ENCODE data around the gene KMO. TPM values are rescaled to one million over a fixed set of nuclear protein-coding genes. Genes with fewer than 3 reads are reported as not detected.

The KMO gene
- total RNA-seq, 1 experiment from 2014 or later, result not detected

DNA sequence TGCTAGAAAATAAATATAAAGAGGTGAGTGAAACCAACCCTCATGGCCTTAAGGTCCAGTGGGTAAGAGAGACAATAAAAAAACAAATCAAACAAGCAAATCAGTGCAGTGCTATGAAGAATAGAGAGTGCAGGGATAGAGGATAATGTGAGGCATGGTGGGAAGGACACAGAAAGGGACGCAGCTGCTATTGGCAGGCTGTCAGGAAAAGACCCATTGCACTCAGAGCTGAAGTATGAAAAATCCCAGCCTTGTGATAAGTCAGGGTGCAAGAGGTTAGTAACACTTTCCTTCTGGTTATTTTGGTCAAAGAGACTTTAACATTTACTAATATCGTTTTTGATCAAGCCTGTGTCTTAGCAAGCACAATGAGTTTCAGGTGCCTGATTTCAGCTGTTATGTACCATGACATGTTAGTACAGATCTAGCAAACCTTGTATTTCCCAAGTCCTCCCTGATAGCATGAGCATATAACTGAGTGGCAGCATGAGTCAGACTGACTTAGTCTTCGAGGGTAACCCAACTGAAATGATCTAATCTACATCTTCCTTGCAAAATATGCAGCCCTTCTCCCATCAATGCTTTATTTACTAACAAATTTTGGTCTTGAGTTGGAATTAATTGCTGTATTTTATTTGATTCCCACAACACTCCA lies 76.3 kb downstream of the KMO start:
- no peak for DNase-seq (ENCODE audit: low spot score)
- POLR2A ChIA-PET, result no interaction called here
- no peaks in the 10 kb centered on the region for H3K27me3 Mint-ChIP-seq (ENCODE audit: low read depth)
- no peak for TF ChIP-seq NR3C1 (CRISPR knock-in tag; conservative IDR thresholded peaks at IDR 0.05; ENCODE audit: low read depth)
- no peak for TF ChIP-seq IRF2 (CRISPR knock-in tag; IDR thresholded peaks at IDR 0.05; ENCODE audit: borderline replicate concordance, low read depth)
- TF ChIP-seq ZNF671 (CRISPR knock-in tag; IDR thresholded peaks at IDR 0.05), result no peak
- TF ChIP-seq NFYB (CRISPR knock-in tag; conservative IDR thresholded peaks at IDR 0.05; ENCODE audit: low read depth), result no peak
- TF ChIP-seq TP53 (CRISPR knock-in tag; IDR thresholded peaks at IDR 0.05), result no peak
- CTCF ChIA-PET, result no interaction called here
- H3K4me3 Mint-ChIP-seq, result no peak overlapping the region
- H3K36me3 Mint-ChIP-seq, result no peaks in the 10 kb centered on the region
- H3K27ac Mint-ChIP-seq, result no peak overlapping the region
- no peak for ATAC-seq
- no peaks in the 10 kb centered on the region for H3K9me3 Mint-ChIP-seq
- no peaks in the 10 kb centered on the region for H3K4me1 Mint-ChIP-seq

DNA sequence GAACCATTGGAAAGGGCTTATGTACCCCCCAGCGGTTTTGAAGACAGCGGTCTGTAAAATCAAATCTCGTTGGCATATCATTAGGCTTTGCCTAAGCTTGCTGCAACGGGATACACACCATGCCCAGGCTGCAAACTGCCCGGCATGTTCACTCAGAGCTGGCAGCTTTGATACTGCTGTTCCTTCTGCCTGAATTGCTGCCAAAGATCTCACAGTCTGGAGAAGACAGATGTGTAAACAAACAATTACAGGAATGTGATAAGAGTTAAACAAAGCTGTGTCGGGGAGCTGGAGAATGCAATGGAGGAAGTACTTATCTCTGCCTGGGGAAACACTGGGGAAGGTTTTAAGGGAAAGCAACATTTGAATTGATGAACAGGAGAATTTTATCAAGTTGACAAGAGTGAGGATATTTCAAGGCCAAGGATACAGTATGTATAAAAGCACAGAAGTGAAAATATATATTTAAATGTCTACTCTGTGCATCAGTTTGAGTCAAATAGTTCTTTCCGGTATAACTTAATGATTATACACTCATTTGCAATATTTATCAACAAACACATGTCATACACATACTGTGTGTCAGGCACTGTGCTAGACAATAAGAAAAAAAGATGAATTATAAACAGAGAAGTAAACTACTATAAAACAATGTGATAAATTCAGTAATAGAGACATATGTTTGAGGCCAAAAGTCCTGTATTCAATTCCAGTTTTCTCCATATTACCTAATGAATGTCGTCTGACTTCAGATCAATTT lies 78.1 kb downstream of the KMO start:
- no peak for TF ChIP-seq GABPB1 (CRISPR knock-in tag; IDR thresholded peaks at IDR 0.05)
- TF ChIP-seq IRF2 (CRISPR knock-in tag; IDR thresholded peaks at IDR 0.05; ENCODE audit: borderline replicate concordance, low read depth), result no peak
- TF ChIP-seq ZNF416 (CRISPR knock-in tag; IDR thresholded peaks at IDR 0.05), result no peak
- TF ChIP-seq USF2 (CRISPR knock-in tag; IDR thresholded peaks at IDR 0.05), result no peak
- no peak for TF ChIP-seq OVOL2 (CRISPR knock-in tag; IDR thresholded peaks at IDR 0.05; ENCODE audit: borderline replicate concordance)
- TF ChIP-seq NR3C1 (CRISPR knock-in tag; conservative IDR thresholded peaks at IDR 0.05; ENCODE audit: low read depth), result no peak
- TF ChIP-seq NR1H2 (CRISPR knock-in tag; IDR thresholded peaks at IDR 0.05), result no peak
- TF ChIP-seq ZNF138 (CRISPR knock-in tag; conservative IDR thresholded peaks at IDR 0.05), result no peak
- no peak for TF ChIP-seq TP53 (CRISPR knock-in tag; IDR thresholded peaks at IDR 0.05)
- TF ChIP-seq NFATC4 (CRISPR knock-in tag; IDR thresholded peaks at IDR 0.05), result no peak
- TF ChIP-seq, protein P1, sequence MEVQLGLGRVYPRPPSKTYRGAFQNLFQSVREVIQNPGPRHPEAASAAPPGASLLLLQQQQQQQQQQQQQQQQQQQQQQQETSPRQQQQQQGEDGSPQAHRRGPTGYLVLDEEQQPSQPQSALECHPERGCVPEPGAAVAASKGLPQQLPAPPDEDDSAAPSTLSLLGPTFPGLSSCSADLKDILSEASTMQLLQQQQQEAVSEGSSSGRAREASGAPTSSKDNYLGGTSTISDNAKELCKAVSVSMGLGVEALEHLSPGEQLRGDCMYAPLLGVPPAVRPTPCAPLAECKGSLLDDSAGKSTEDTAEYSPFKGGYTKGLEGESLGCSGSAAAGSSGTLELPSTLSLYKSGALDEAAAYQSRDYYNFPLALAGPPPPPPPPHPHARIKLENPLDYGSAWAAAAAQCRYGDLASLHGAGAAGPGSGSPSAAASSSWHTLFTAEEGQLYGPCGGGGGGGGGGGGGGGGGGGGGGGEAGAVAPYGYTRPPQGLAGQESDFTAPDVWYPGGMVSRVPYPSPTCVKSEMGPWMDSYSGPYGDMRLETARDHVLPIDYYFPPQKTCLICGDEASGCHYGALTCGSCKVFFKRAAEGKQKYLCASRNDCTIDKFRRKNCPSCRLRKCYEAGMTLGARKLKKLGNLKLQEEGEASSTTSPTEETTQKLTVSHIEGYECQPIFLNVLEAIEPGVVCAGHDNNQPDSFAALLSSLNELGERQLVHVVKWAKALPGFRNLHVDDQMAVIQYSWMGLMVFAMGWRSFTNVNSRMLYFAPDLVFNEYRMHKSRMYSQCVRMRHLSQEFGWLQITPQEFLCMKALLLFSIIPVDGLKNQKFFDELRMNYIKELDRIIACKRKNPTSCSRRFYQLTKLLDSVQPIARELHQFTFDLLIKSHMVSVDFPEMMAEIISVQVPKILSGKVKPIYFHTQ (CRISPR knock-in tag; IDR thresholded peaks at IDR 0.05), result no peak
- no peak for ATAC-seq
- POLR2A ChIA-PET, result no interaction called here
- no peak for DNase-seq (ENCODE audit: low spot score)
- Mint-ChIP-seq H3K36me3 (no peaks in the 10 kb centered on the region), H3K4me1 (no peaks in the 10 kb centered on the region), H3K27me3 (ENCODE audit: low read depth) (no peaks in the 10 kb centered on the region), H3K27ac (no peak overlapping the region), H3K4me3 (no peak overlapping the region), H3K9me3 (no peaks in the 10 kb centered on the region)
- CTCF ChIA-PET, result interaction anchor here (0.5 to 2.0 kb wide), 24 partner anchors 8 to 376 kb away, joined by 3 to 8 read pairs (median 4); partner anchors contain the start of genes CHML, EXO1 and OPN3

- Mint-ChIP-seq H3K27me3 (ENCODE audit: low read depth) (no peaks in the 10 kb centered on the region), H3K36me3 (no peaks in the 10 kb centered on the region), H3K4me3 (no peak overlapping the region), H3K9me3 (no peaks in the 10 kb centered on the region), H3K27ac (no peak overlapping the region), H3K4me1 (no peaks in the 10 kb centered on the region)
- TF ChIP-seq KAT7 (CRISPR knock-in tag; IDR thresholded peaks at IDR 0.05; ENCODE audit: borderline replicate concordance) (no peak), CTCF (IDR thresholded peaks at IDR 0.05) (peak; percentile 64), NR1H2 (CRISPR knock-in tag; IDR thresholded peaks at IDR 0.05) (no peak)
- DNase-seq (ENCODE audit: low spot score) (no peak), ATAC-seq (peak; percentile 81)
- CTCF ChIA-PET, result interaction anchor here (0.5 to 2.0 kb wide), 25 partner anchors 8 to 375 kb away, joined by 3 to 8 read pairs (median 4); partner anchors contain the start of genes CHML, EXO1 and OPN3
- POLR2A ChIA-PET, result no interaction called here
These were observed 78.9 kb downstream of the KMO start for GRCh38 chr1:241611063-241611462.

Data from WTC11 (cell line).